NOMO-1 treated with DMSO at 0.1 percent for 48 hours (cell line): ENCODE data around the gene SHQ1.
"Not testable (repeated sequence)": the region's sequence is repeated elsewhere in the genome, so short reads cannot be mapped to it uniquely, and the experiment has no call there.

Source experiments
- DNase-seq: peaks from one replicate; lab custom pipeline; 2025; ENCODE audit not compliant: unreplicated experiment; lab: John Stamatoyannopoulos, UW

Gene SHQ1

GRCh38 chr3:72753495-72753894 lies 94.8 kb downstream of the SHQ1 start:
- DNase-seq: no peak

- DNase-seq: no peak
These were observed 97.8 kb downstream of the SHQ1 start for GRCh38 chr3:72750405-72750965.

GRCh38 chr3:72748659-72749058 lies 99.6 kb downstream of the SHQ1 start:
- peak; percentile 95 for DNase-seq

GRCh38 chr3:72746430-72747411 lies 101.5 kb downstream of the SHQ1 start:
- DNase-seq: no peak

GRCh38 chr3:72745146-72745999 lies 102.9 kb downstream of the SHQ1 start:
- no peak for DNase-seq

GRCh38 chr3:72744330-72744729 lies 103.9 kb downstream of the SHQ1 start:
- DNase-seq: no peak

- no peak for DNase-seq
These were observed 108.4 kb downstream of the SHQ1 start for GRCh38 chr3:72739531-72740466.

GRCh38 chr3:72738752-72739530 lies 109.3 kb downstream of the SHQ1 start:
- peak; percentile 41 for DNase-seq

- DNase-seq: not testable (repeated sequence)
These were observed 113.2 kb downstream of the SHQ1 start for GRCh38 chr3:72735072-72735471.

GRCh38 chr3:72733676-72734075 lies 114.6 kb downstream of the SHQ1 start:
- DNase-seq: no peak

- DNase-seq: not testable (repeated sequence)
These were observed 115.4 kb downstream of the SHQ1 start for GRCh38 chr3:72732666-72733345.

- no peak for DNase-seq
These were observed 119.2 kb downstream of the SHQ1 start for GRCh38 chr3:72728958-72729467.

- DNase-seq: no peak
These were observed 119.8 kb downstream of the SHQ1 start for GRCh38 chr3:72728329-72728889.

- no peak for DNase-seq
These were observed 120.5 kb downstream of the SHQ1 start for GRCh38 chr3:72727726-72728125.

- no peak for DNase-seq
These were observed 121.1 kb downstream of the SHQ1 start for GRCh38 chr3:72727172-72727571.

GRCh38 chr3:72725229-72725628 lies 123.0 kb downstream of the SHQ1 start:
- DNase-seq: no peak

- no peak for DNase-seq
These were observed 124.2 kb downstream of the SHQ1 start for GRCh38 chr3:72724070-72724469.

- DNase-seq: no peak
These were observed 125.1 kb downstream of the SHQ1 start for GRCh38 chr3:72722930-72723726.
